HFFc6 (cell line): ENCODE measurements around the gene ETNK2. TPM values are rescaled to one million over a fixed set of nuclear protein-coding genes. Genes with fewer than 3 reads are reported as not detected.

Experiments
- DNase-seq: peaks from one replicate; pipeline ENCODE4 v3.0.0-alpha.2; 2018
- H3K27ac Mint-ChIP-seq: 2 replicates; pipeline ENCODE4 v1.8.0; 2020; ENCODE audit warnings: mild to moderate bottlenecking, mixed read lengths
- H3K27me3 Mint-ChIP-seq: 2 replicates; pipeline ENCODE4 v1.8.0; 2021; ENCODE audit warnings: mild to moderate bottlenecking, moderate library complexity, mixed read lengths; ENCODE audit not compliant: insufficient read depth
- H3K36me3 Mint-ChIP-seq: 2 replicates; pipeline ENCODE4 v1.8.0; 2021; ENCODE audit warnings: low read depth, mixed read lengths
- H3K4me1 Mint-ChIP-seq: 2 replicates; pipeline ENCODE4 v1.8.0; 2020; ENCODE audit warnings: low read depth, mixed read lengths
- H3K4me3 Mint-ChIP-seq: 2 replicates; pipeline ENCODE4 v1.8.0; 2020; ENCODE audit warnings: mild to moderate bottlenecking, moderate library complexity, mixed read lengths
- H3K9me3 Mint-ChIP-seq: 2 replicates; pipeline ENCODE4 v1.8.0; 2020; ENCODE audit warnings: mild to moderate bottlenecking, mixed read lengths
- CTCF ChIP-seq: fragments of 200-600 bp; sonication (generic); IDR thresholded peaks from 2 replicates; pipeline ENCODE4 v1.5.0; 2021; ENCODE audit warnings: antibody characterized with exemption, mild to moderate bottlenecking
- total RNA-seq, 6 experiments: library from RNA; stranded (reverse); fragmentation: NEBNext Ultra II Directional; extraction: Animal tissue kit (Norgen Biotek cat#: 25700); gene quantifications; 2 replicates in 1 of 6; 3 replicates in 5 of 6; pipeline ENCODE4 v1.2.3, GENCODE V29; 2021

ETNK2 gene
- total RNA-seq, 6 experiments from 2014 or later, result 3.1 to 6.3 (median 3.9) TPM

DNA sequence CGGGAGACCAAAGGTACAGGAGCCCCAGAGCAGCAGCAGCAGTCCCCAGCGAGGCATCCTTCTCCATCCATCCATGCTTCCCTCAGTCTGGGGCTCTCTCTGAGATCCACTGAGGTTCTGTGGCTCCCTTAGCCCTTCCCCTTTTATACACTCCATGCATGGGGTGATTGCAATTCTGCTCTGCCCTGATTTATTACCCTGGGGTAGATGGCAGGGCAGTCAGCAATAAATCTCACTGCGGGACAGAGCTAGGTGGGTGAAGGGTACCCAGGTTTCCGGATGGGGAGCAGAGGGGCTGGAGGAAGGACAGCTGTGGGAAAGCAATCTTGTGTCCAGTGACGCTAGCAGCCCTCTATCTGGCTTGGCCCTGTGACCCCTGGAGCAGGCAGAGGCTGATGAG lies 14.4 kb upstream of the ETNK2 start, which contains the start of gene REN:
REN (minus strand) TSS at position 119 of the 400 bp plus-strand sequence; CDS start at position 75, 44 bp downstream.
- Mint-ChIP-seq H3K4me1 (peaks cover 26% of the 10 kb centered on the region), H3K4me3 (no peak within 1 kb of the TSS), H3K27ac (no peak within 1 kb of the TSS), H3K36me3 (peaks cover 18% of the 10 kb centered on the region; the same call in 1 of the 2 replicates), H3K27me3 (no peaks in the 10 kb centered on the region; the same call in none of the 2 replicates), H3K9me3 (peaks cover 13% of the 10 kb centered on the region; the same call in 1 of the 2 replicates)
- no peak for DNase-seq
- no peak for TF ChIP-seq CTCF

- H3K27me3 Mint-ChIP-seq, result peaks cover 6% of the 10 kb centered on the region
- H3K4me3 Mint-ChIP-seq, result no peak overlapping the region
- peak; percentile 47 for DNase-seq
- H3K9me3 Mint-ChIP-seq, result no peaks in the 10 kb centered on the region
- no peak overlapping the region for H3K27ac Mint-ChIP-seq
- H3K36me3 Mint-ChIP-seq, result no peaks in the 10 kb centered on the region
- TF ChIP-seq CTCF, result peak; percentile 100
- peaks cover 18% of the 10 kb centered on the region for H3K4me1 Mint-ChIP-seq
Observed at GRCh38 chr1:204162494-204163074, 10.7 kb upstream of the ETNK2 start.

DNA sequence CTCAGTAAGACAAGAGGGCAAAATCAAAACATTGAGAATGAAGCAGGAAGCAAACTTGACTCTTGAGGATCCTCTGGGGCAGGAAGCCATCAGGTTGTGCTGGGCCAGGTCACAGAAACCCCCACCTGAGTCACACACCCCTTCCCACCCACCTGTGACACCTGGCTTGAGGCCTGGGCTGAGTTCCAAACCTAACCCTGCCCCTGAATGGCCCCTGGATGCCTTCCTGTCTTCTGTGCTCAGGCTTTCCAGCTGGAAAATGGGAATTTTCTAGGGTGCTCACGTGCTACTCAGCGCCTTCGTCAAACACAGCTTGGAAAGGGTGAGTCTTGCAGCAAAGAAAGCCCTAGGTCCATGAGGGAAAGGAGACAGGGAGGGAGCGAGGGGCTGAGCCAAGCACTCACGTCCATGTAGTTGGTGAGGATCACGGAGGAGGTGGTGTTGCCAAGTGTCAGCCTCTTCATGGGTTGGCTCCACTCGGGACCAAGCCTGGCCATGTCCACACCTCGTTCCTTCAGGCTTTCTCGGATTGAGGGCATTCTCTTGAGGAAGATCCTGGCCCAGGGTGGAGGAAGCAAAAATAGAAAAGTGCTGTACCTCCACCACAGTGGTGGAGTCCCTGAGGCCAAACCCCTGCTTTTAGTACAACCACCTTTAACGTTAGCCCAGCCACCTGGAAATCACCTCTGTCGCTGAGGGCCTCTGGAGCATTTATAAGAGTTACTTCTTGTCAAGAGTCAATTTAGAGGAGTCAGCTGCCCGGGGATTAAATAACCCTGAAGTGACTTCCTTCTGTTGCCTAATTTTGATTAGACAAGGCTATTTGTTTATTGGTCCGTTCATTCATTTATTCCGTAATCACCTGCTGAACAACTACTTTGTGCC lies 10.0 kb upstream of the ETNK2 start:
- Mint-ChIP-seq H3K27ac (no peak overlapping the region), H3K4me3 (no peak overlapping the region), H3K27me3 (peaks cover 12% of the 10 kb centered on the region), H3K36me3 (no peaks in the 10 kb centered on the region), H3K4me1 (peaks cover 18% of the 10 kb centered on the region), H3K9me3 (no peaks in the 10 kb centered on the region)
- 0 out of 2 replicates have a peak, but pooled peaks have one; percentile 57 for TF ChIP-seq CTCF
- DNase-seq, result no peak

DNA sequence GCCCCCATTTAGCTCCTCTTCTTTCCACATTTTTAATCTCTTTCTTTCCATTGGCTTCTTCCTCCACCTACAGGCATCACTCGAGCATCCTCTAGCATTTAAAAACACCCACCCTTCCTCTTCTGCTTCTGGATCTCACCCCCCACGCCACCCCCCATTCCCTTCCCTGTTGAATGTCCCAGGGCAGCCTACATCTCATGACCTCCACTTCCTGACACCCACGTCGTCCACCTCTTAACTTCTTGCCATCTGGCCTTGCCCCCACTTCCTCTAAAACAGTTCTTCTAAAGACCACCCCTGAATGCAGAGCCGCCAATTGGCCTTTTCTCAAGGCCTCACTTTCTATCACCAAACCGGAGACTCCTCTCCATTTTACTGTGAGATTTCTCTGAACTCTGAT lies 6.1 kb upstream of the ETNK2 start:
- no peaks in the 10 kb centered on the region for H3K9me3 Mint-ChIP-seq
- no peak for DNase-seq
- no peaks in the 10 kb centered on the region for H3K36me3 Mint-ChIP-seq
- no peak overlapping the region for H3K27ac Mint-ChIP-seq
- H3K27me3 Mint-ChIP-seq, result peaks cover 27% of the 10 kb centered on the region
- peaks cover 9% of the 10 kb centered on the region for H3K4me1 Mint-ChIP-seq
- no peak overlapping the region for H3K4me3 Mint-ChIP-seq
- TF ChIP-seq CTCF, result no peak

- Mint-ChIP-seq H3K36me3 (no peaks in the 10 kb centered on the region), H3K4me3 (no peak overlapping the region), H3K27me3 (peaks cover 26% of the 10 kb centered on the region), H3K4me1 (no peaks in the 10 kb centered on the region), H3K27ac (no peak overlapping the region), H3K9me3 (no peaks in the 10 kb centered on the region)
- DNase-seq, result no peak
- TF ChIP-seq CTCF, result no peak
Observed at GRCh38 chr1:204155881-204156280, 4.0 kb upstream of the ETNK2 start.
